OCI-LY3 (cell line): Measurements from ENCODE around the gene GIT1.

Source experiments
- EZH2phosphoT487 ChIP-seq: fragments of 200-600 bp; shearing (Covaris generic); IDR thresholded peaks from 2 replicates; pipeline ENCODE4 v1.6.1; 2018; ENCODE audit warnings: antibody characterized with exemption, mixed run types, low read depth
- TF ChIP-seq, protein P1 (sequence below): fragments of 200-600, 300-600 bp; sonication (generic); IDR thresholded peaks from 2 replicates; pipeline ENCODE4 v1.5.1; 2014; ENCODE audit warnings: antibody characterized with exemption, low read length, low read depth

DNA sequence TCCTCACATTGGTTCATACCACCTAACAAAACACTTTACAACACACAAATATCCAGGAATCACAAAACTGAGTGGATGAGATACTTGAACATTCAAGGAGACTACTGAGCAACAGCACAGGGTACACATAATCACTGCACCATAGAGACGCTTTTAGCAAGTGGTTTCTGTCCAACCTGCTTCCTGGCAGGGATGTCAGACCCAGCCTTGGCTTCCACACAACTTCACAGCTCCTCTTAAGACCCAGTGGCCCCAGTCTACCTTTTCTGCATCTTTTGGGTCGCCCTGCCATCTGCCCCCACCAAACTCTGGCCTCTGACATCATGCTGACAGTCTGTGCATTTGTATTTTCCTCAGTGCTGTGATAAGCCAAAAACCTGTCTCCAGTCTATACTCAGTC lies 39.2 kb upstream of the GIT1 start:
- TF ChIP-seq, protein P1, sequence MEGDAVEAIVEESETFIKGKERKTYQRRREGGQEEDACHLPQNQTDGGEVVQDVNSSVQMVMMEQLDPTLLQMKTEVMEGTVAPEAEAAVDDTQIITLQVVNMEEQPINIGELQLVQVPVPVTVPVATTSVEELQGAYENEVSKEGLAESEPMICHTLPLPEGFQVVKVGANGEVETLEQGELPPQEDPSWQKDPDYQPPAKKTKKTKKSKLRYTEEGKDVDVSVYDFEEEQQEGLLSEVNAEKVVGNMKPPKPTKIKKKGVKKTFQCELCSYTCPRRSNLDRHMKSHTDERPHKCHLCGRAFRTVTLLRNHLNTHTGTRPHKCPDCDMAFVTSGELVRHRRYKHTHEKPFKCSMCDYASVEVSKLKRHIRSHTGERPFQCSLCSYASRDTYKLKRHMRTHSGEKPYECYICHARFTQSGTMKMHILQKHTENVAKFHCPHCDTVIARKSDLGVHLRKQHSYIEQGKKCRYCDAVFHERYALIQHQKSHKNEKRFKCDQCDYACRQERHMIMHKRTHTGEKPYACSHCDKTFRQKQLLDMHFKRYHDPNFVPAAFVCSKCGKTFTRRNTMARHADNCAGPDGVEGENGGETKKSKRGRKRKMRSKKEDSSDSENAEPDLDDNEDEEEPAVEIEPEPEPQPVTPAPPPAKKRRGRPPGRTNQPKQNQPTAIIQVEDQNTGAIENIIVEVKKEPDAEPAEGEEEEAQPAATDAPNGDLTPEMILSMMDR: no peak
- TF ChIP-seq EZH2phosphoT487: no peak
